ENCODE measurements around the gene ZNF45. TPM values are rescaled to one million over a fixed set of nuclear protein-coding genes. Genes with fewer than 3 reads are reported as not detected.

ZNF45 gene
- total and polyA plus RNA-seq, 12 donors: 5.8 to 22.4 (median 15.5) TPM

DNA sequence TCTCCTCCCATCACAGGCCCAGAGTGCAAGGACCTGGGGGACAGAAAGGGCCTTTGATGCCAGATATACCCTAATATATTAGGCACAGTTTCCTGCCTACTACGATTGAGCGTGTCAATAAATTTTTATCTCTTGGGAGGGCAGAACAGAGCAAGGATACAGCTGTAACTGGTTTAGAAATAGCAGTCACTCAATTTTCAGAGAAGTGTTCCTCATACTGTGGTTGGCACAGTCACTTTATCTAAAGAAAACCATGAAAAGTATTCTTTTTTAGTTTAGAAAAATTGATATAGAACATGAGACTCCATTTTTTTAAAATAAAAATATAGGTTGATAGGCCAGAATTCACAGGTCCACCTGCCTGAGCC lies 48.4 kb upstream of the ZNF45 start:
- Histone ChIP-seq H3K9me3 (replicated peaks in 1 of 3) (peaks cover 0 to 6% (median 0%) of the 10 kb centered on the region in 3 donors), H3K4me3 (peak overlapping the region in 1 of 4 donors; percentile 65), H3K27me3 (no peaks in the 10 kb centered on the region), H3K27ac (peak overlapping the region in 1 of 5 donors; percentile 46), H3K4me1 (replicated peaks in 1 of 2) (peaks cover 0 to 11% of the 10 kb centered on the region in 2 donors), H3K36me3 (replicated peaks in 1 of 2) (no peaks in the 10 kb centered on the region)
- DNase-seq: no peak
- 57 to 86% (median 64%) methylated on average over 2 of the region's 2 CpGs for WGBS, 4 donors
- TF ChIP-seq POLR2A (IDR thresholded peaks at IDR 0.05): no peak
- TF ChIP-seq, protein P1, sequence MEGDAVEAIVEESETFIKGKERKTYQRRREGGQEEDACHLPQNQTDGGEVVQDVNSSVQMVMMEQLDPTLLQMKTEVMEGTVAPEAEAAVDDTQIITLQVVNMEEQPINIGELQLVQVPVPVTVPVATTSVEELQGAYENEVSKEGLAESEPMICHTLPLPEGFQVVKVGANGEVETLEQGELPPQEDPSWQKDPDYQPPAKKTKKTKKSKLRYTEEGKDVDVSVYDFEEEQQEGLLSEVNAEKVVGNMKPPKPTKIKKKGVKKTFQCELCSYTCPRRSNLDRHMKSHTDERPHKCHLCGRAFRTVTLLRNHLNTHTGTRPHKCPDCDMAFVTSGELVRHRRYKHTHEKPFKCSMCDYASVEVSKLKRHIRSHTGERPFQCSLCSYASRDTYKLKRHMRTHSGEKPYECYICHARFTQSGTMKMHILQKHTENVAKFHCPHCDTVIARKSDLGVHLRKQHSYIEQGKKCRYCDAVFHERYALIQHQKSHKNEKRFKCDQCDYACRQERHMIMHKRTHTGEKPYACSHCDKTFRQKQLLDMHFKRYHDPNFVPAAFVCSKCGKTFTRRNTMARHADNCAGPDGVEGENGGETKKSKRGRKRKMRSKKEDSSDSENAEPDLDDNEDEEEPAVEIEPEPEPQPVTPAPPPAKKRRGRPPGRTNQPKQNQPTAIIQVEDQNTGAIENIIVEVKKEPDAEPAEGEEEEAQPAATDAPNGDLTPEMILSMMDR (IDR thresholded peaks at IDR 0.05): no peak
- intact Hi-C loops (cut with DNase I): no loop called here

DNA sequence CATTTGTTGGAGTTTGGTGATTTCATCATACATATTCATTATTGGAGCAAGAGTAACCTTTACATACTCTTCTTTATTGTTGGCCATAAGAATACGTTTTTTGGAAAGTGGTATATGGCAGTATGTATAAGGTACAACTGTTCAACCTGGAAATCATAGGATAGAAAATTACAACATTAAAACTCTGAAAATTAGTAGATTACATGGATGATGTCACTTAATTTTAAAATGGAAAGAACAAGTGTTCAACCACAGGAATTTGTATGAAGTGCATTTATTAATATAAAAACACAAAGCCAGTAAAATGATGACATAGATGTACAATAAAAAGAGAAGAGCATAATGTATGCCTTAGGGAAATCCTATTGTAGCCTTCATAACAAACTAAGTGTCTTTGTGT lies 41.6 kb upstream of the ZNF45 start:
- WGBS, 4 donors: 83 to 91% (median 91%) methylated on average over 1 of the region's 1 CpG
- H3K4me3 ChIP-seq: no peak overlapping the region
- no peak for TF ChIP-seq POLR2A (IDR thresholded peaks at IDR 0.05)
- TF ChIP-seq, protein P1 (IDR thresholded peaks at IDR 0.05): no peak
- intact Hi-C loops (cut with DNase I): no loop called here
- no peaks in the 10 kb centered on the region for H3K4me1 ChIP-seq (replicated peaks in 1 of 2)
- no peaks in the 10 kb centered on the region for H3K36me3 ChIP-seq (replicated peaks in 1 of 2)
- peaks cover 0 to 60% (median 7%) of the 10 kb centered on the region in 3 donors for H3K9me3 ChIP-seq (replicated peaks in 1 of 3)
- no peak for DNase-seq
- no peak overlapping the region for H3K27ac ChIP-seq
- no peaks in the 10 kb centered on the region for H3K27me3 ChIP-seq

DNA sequence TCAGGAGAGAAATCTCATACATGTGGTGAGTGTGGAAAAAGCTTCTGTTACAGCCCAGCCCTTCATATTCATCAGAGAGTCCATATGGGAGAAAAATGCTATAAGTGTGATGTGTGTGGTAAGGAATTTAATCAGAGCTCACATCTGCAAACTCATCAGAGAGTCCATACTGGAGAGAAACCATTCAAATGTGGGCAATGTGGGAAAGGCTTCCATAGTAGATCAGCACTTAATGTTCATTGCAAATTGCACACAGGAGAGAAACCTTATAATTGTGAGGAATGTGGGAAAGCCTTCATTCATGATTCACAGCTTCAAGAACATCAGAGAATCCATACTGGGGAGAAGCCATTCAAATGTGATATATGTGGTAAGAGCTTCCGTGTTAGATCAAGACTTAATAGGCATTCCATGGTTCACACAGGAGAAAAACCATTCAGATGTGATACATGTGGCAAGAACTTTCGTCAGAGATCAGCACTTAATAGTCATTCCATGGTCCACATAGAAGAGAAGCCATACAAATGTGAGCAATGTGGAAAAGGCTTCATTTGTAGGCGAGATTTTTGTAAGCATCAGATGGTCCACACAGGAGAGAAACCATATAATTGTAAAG lies 31.1 kb upstream of the ZNF45 start:
- DNase-seq: no peak
- no peaks in the 10 kb centered on the region for H3K4me1 ChIP-seq (replicated peaks in 1 of 2)
- intact Hi-C loops (cut with DNase I): loop anchor here in 1 of 2 donors (10.0 kb wide), 2 partner anchors 121 to 499 kb away; no protein-coding TSS in a partner anchor
- 92 to 98% (median 98%) methylated on average over 3 of the region's 3 CpGs for WGBS, 4 donors
- no peaks in the 10 kb centered on the region for H3K27me3 ChIP-seq
- H3K9me3 ChIP-seq (replicated peaks in 1 of 3): peaks cover 9 to 93% (median 25%) of the 10 kb centered on the region in 3 donors
- H3K36me3 ChIP-seq (replicated peaks in 1 of 2): peaks cover 0 to 23% of the 10 kb centered on the region in 2 donors
- H3K27ac ChIP-seq: no peak overlapping the region
- TF ChIP-seq POLR2A (IDR thresholded peaks at IDR 0.05): no peak
- TF ChIP-seq, protein P1 (IDR thresholded peaks at IDR 0.05): no peak
- H3K4me3 ChIP-seq: peak overlapping the region in 1 of 4 donors; percentile 1

DNA sequence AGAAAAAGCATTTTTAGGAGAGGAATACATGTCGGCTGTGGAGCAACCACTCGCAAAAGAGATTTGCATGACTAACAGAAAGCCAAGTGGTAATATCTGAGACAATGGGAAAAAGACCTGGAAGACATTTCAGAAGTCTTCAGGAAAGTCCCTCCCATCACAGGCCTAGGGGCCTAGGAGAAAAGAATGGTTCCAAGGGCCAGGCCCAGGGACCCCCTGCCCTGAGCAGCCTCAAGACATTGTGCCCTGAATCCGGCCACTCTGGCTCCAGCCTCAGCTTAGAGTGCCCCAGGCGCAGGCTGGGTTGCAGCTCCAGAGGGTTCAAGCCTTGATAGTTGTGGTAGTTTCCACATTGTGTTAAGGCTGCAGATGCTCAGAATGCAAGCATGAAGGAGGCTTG lies 25.3 kb upstream of the ZNF45 start:
- TF ChIP-seq POLR2A (IDR thresholded peaks at IDR 0.05): no peak
- TF ChIP-seq, protein P1 (IDR thresholded peaks at IDR 0.05): no peak
- intact Hi-C loops (cut with DNase I): loop anchor here in 1 of 2 donors (10.0 kb wide), 2 partner anchors 116 to 504 kb away; no protein-coding TSS in a partner anchor
- no peak for DNase-seq
- Histone ChIP-seq H3K4me1 (replicated peaks in 1 of 2) (no peaks in the 10 kb centered on the region), H3K36me3 (replicated peaks in 1 of 2) (peaks cover 0 to 8% of the 10 kb centered on the region in 2 donors), H3K4me3 (no peak overlapping the region), H3K9me3 (replicated peaks in 1 of 3) (peaks cover 2 to 66% (median 7%) of the 10 kb centered on the region in 3 donors), H3K27me3 (no peaks in the 10 kb centered on the region), H3K27ac (no peak overlapping the region)
- WGBS, 4 donors: 61 to 74% (median 69%) methylated on average over 3 to 4 of the region's 4 CpGs

Measured in adrenal gland (tissue), 12 donors.